IPS-18c (cell line): ENCODE measurements around the gene GNG8.

ENCODE experiments used
- H3K4me3 ChIP-seq: 2 replicates; pipeline ENCODE4 v1.7.0; 2013; ENCODE audit warnings: low read depth, mild to moderate bottlenecking, low read length, moderate library complexity; ENCODE audit not compliant: insufficient read depth
- H3K9me3 ChIP-seq: one replicate; pipeline ENCODE4 v1.6.1; 2013; ENCODE audit warnings: mild to moderate bottlenecking, low read length, moderate library complexity; ENCODE audit not compliant: control insufficient read depth, insufficient read depth

GNG8 gene

GRCh38 chr19:46624958-46625661 is 10.9 kb downstream of the GNG8 start, which contains the start of gene PTGIR:
PTGIR (minus strand) TSS chr19:46625089; CDS start chr19:46624225, 864 bp downstream.
- H3K9me3 ChIP-seq: peaks cover 2% of the 10 kb centered on the region
- H3K4me3 ChIP-seq: no peak within 1 kb of the TSS

GRCh38 chr19:46623915-46624502 is 12.0 kb downstream of the GNG8 start:
- no peak overlapping the region for H3K4me3 ChIP-seq
- H3K9me3 ChIP-seq: no peaks in the 10 kb centered on the region

- no peaks in the 10 kb centered on the region for H3K9me3 ChIP-seq
- no peak overlapping the region for H3K4me3 ChIP-seq
These were observed 13.9 kb downstream of the GNG8 start for GRCh38 chr19:46622118-46622446.

GRCh38 chr19:46621191-46622117 is 14.5 kb downstream of the GNG8 start:
- Histone ChIP-seq H3K9me3 (no peaks in the 10 kb centered on the region), H3K4me3 (no peak overlapping the region)

- no peaks in the 10 kb centered on the region for H3K9me3 ChIP-seq
- no peak overlapping the region for H3K4me3 ChIP-seq
These were observed 15.3 kb downstream of the GNG8 start for GRCh38 chr19:46620716-46621115.

GRCh38 chr19:46620267-46620666 is 15.7 kb downstream of the GNG8 start:
- Histone ChIP-seq H3K9me3 (no peaks in the 10 kb centered on the region), H3K4me3 (no peak overlapping the region)

GRCh38 chr19:46618670-46619231 is 17.3 kb downstream of the GNG8 start:
- H3K4me3 ChIP-seq: no peak overlapping the region
- no peaks in the 10 kb centered on the region for H3K9me3 ChIP-seq

- no peak overlapping the region for H3K4me3 ChIP-seq
- no peaks in the 10 kb centered on the region for H3K9me3 ChIP-seq
These were observed 18.4 kb downstream of the GNG8 start for GRCh38 chr19:46617601-46618000.

- H3K4me3 ChIP-seq: no peak overlapping the region
These were observed 19.2 kb downstream of the GNG8 start for GRCh38 chr19:46616631-46617322.

GRCh38 chr19:46615966-46616365 is 20.0 kb downstream of the GNG8 start:
- H3K9me3 ChIP-seq: no peaks in the 10 kb centered on the region
- H3K4me3 ChIP-seq: no peak overlapping the region

More at GRCh38 chr19:46616631-46617322, 19.2 kb downstream of the GNG8 start:
- H3K9me3 ChIP-seq: no peaks in the 10 kb centered on the region

- Histone ChIP-seq H3K9me3 (no peaks in the 10 kb centered on the region), H3K4me3 (no peak overlapping the region)
These were observed 21.8 kb downstream of the GNG8 start for GRCh38 chr19:46614114-46614722.

GRCh38 chr19:46613525-46613924 is 22.5 kb downstream of the GNG8 start:
- no peak overlapping the region for H3K4me3 ChIP-seq
- H3K9me3 ChIP-seq: no peaks in the 10 kb centered on the region

- Histone ChIP-seq H3K9me3 (no peaks in the 10 kb centered on the region), H3K4me3 (no peak overlapping the region)
These were observed 24.2 kb downstream of the GNG8 start for GRCh38 chr19:46611776-46612175.

- Histone ChIP-seq H3K9me3 (no peaks in the 10 kb centered on the region), H3K4me3 (no peak overlapping the region)
These were observed 24.9 kb downstream of the GNG8 start for GRCh38 chr19:46610851-46611770.

GRCh38 chr19:46610413-46610775 is 25.6 kb downstream of the GNG8 start:
- no peaks in the 10 kb centered on the region for H3K9me3 ChIP-seq
- H3K4me3 ChIP-seq: no peak overlapping the region
